Endothelial cell of umbilical vein (primary cell): Measurements from ENCODE around the gene PODXL2. TPM values are rescaled to one million over a fixed set of nuclear protein-coding genes. Genes with fewer than 3 reads are reported as not detected.

Source experiments
- BruUV-seq: library from RNA; stranded (reverse); fragments of 400-500 nt; replicated peaks from 2 replicates; lab custom pipeline; 2021; lab: Mats Ljungman, UMichigan
- CTCF ChIA-PET: fragments of 300-600, 350-600 bp; sonication (Branson Sonifier 250); formaldehyde crosslinking; loops from one replicate; lab custom pipeline; 2021; ENCODE audit warnings: antibody characterized with exemption, inconsistent platforms; lab: Charles Lee
- POLR2A ChIA-PET: fragments of 300-600, 350-600 bp; sonication (Branson Sonifier 250); formaldehyde crosslinking; loops from one replicate; lab custom pipeline; 2021; ENCODE audit warnings: antibody characterized with exemption, inconsistent platforms; lab: Charles Lee
- DNase-seq: peaks from one replicate; pipeline ENCODE4 v3.0.0-alpha.2; 2011; ENCODE audit warnings: low read depth, low spot score
- FAIRE-seq: peaks from 2 replicates; lab custom pipeline; 2011; peaks lifted over from hg19 to GRCh38; lab: Jason Lieb, UNC
- H2AFZ ChIP-seq: 2 replicates; pipeline ENCODE4 v1.6.0; 2012; ENCODE audit warnings: low read depth, low read length, control low read depth, inconsistent platforms
- H3K27ac ChIP-seq: 2 replicates; pipeline ENCODE4 v1.5.1; 2011; ENCODE audit warnings: low read depth, mild to moderate bottlenecking, control low read depth, low read length, moderate library complexity; ENCODE audit not compliant: insufficient read depth
- H3K27me3 ChIP-seq, 2 experiments: 2 replicates each; pipeline versions ENCODE4 v1.6.0 to v1.6.1; 2011; ENCODE audit warnings: low read length in 2 of 2, mixed read lengths in 1 of 2; ENCODE audit not compliant: control insufficient read depth in 2 of 2, insufficient read depth in 2 of 2
- H3K36me3 ChIP-seq, 2 experiments: 2 replicates in 1 of 2; 3 replicates in 1 of 2; pipeline ENCODE4 v1.5.1; 2011; ENCODE audit warnings: low read length in 2 of 2, mild to moderate bottlenecking in 1 of 2, moderate library complexity in 1 of 2; ENCODE audit not compliant: control insufficient read depth in 2 of 2, insufficient read depth in 2 of 2; ENCODE audit errors: extremely low read depth in 1 of 2
- H3K4me1 ChIP-seq: 3 replicates; pipeline ENCODE4 v1.5.1; 2011; ENCODE audit warnings: mild to moderate bottlenecking, low read length; ENCODE audit not compliant: control insufficient read depth, insufficient read depth; ENCODE audit errors: extremely low read depth
- H3K4me2 ChIP-seq: 2 replicates; pipeline ENCODE4 v1.6.1; 2011; ENCODE audit warnings: low read length, control low read depth, mixed read lengths; ENCODE audit not compliant: insufficient read depth
- H3K4me3 ChIP-seq, 3 experiments: fragments of 200-600 bp in 1 of 3; sonication (generic), shearing (Covaris generic) in 1 of 3; replicated peaks in 1 of 3; 2 replicates each; pipeline ENCODE4 v1.5.1; 2011 to 2016; ENCODE audit warnings: control low read depth in 3 of 3, low read length in 3 of 3, mild to moderate bottlenecking in 2 of 3, inconsistent platforms in 1 of 3, low read depth in 1 of 3, moderate library complexity in 1 of 3; ENCODE audit not compliant: insufficient read depth in 1 of 3
- H3K79me2 ChIP-seq: 2 replicates; pipeline ENCODE4 v1.6.0; 2012; ENCODE audit warnings: low read length, inconsistent platforms; ENCODE audit not compliant: control insufficient read depth, insufficient read depth
- H3K9ac ChIP-seq: replicated peaks from 2 replicates; pipeline ENCODE3; 2011; ENCODE audit warnings: low read length, control low read depth; ENCODE audit not compliant: insufficient read depth; ENCODE audit errors: extremely low read depth
- H3K9me1 ChIP-seq: replicated peaks from 3 replicates; pipeline ENCODE4 v1.6.0; 2011; ENCODE audit warnings: mild to moderate bottlenecking, low read length; ENCODE audit not compliant: control insufficient read depth, insufficient read depth; ENCODE audit errors: extremely low read depth
- H3K9me3 ChIP-seq: replicated peaks from 2 replicates; pipeline ENCODE4 v1.5.1; 2012; ENCODE audit warnings: low read length, inconsistent platforms; ENCODE audit not compliant: control insufficient read depth, insufficient read depth
- H4K20me1 ChIP-seq: replicated peaks from 2 replicates; pipeline ENCODE3; 2011; ENCODE audit warnings: mild to moderate bottlenecking, low read length; ENCODE audit not compliant: control insufficient read depth, insufficient read depth; ENCODE audit errors: extremely low read depth
- CTCF ChIP-seq, 2 donors: IDR thresholded peaks; 1 replicate in 1 of 2; 2 replicates in 1 of 2; pipeline ENCODE4 v1.5.1; 2011; ENCODE audit warnings: low read length in 2 of 2, mild to moderate bottlenecking in 2 of 2, moderate library complexity in 2 of 2, control low read depth in 1 of 2, inconsistent platforms in 1 of 2, low read depth in 1 of 2; ENCODE audit not compliant: insufficient read depth in 1 of 2; ENCODE audit errors: extremely low read depth in 1 of 2
- EZH2 ChIP-seq: IDR thresholded peaks from 2 replicates; pipeline ENCODE4 v1.6.1; 2012; ENCODE audit warnings: borderline replicate concordance, low read depth, mild to moderate bottlenecking, moderate library complexity, low read length, inconsistent platforms; ENCODE audit not compliant: severe bottlenecking
- FOS ChIP-seq: IDR thresholded peaks from 2 replicates; pipeline ENCODE4 v1.6.1; 2011; ENCODE audit warnings: mild to moderate bottlenecking, low read length, moderate library complexity, borderline replicate concordance; ENCODE audit not compliant: insufficient read depth
- GATA2 ChIP-seq: IDR thresholded peaks from 2 replicates; pipeline ENCODE4 v1.7.0; 2011; ENCODE audit warnings: low read depth, mild to moderate bottlenecking, moderate library complexity, mixed read lengths, low read length; ENCODE audit not compliant: insufficient read length, insufficient read depth
- JUN ChIP-seq: IDR thresholded peaks from 2 replicates; pipeline ENCODE4 v1.6.1; 2011; ENCODE audit warnings: borderline replicate concordance, low read depth; ENCODE audit not compliant: insufficient read length, insufficient read depth
- MAX ChIP-seq: IDR thresholded peaks from 2 replicates; pipeline ENCODE4 v1.6.1; 2011; ENCODE audit not compliant: insufficient read depth, insufficient read length
- MYC ChIP-seq: IDR thresholded peaks from one replicate; pipeline ENCODE4 v1.6.1; 2011; ENCODE audit warnings: mild to moderate bottlenecking, low read depth, low read length
- POLR2A ChIP-seq: IDR thresholded peaks from 2 replicates; pipeline ENCODE4 v1.6.1; 2012; ENCODE audit warnings: low read depth, mild to moderate bottlenecking, control low read depth, low read length
- POLR2AphosphoS5 ChIP-seq: IDR thresholded peaks from 2 replicates; pipeline ENCODE4 v1.6.1; 2012; ENCODE audit warnings: low read depth, mild to moderate bottlenecking, control low read depth, low read length, moderate library complexity; ENCODE audit not compliant: insufficient read depth
- dilution Hi-C: fragments of 300-500 bp; cut with MboI; formaldehyde crosslinking; loops from one replicate; pipeline ENCODE4 v1.15.0; 2019; ENCODE audit warnings: low sequenced_read_pairs; ENCODE audit not compliant: extremely low pct_ligation_motif_present
- intact Hi-C: fragments of 100-400 bp; cut with micrococcal nuclease; formaldehyde crosslinking; loops from one replicate; pipeline ENCODE4 v1.10.0; 2022
- polyA plus RNA-seq, 4 experiments: library from polyadenylated mRNA; depleted of rRNA in 3 of 4; stranded (reverse) in 3 of 4; unstranded in 1 of 4; fragments of >200 nt; gene quantifications; 2 replicates each; pipeline versions ENCODE4 v1.2.1 to v1.2.3, GENCODE V29; 2011 to 2012; ENCODE audit warnings: missing spikeins in 1 of 4
- total RNA-seq: library from RNA; stranded (reverse); gene quantifications from 2 replicates; pipeline ENCODE4 v1.2.3, GENCODE V29; 2021

PODXL2 gene
- total and polyA plus RNA-seq, 2 donors (not counting 3 experiments of a cell fraction or from before 2014, with no cell fraction given) = 5.5 to 6.5 TPM

GRCh38 chr3:127677541-127678314 is 48.7 kb downstream of the PODXL2 start:
- Histone ChIP-seq H3K36me3 (no peaks in the 10 kb centered on the region), H3K4me2 (no peak overlapping the region), H3K79me2 (no peaks in the 10 kb centered on the region), H3K4me3 (no peak overlapping the region), H3K4me1 (no peaks in the 10 kb centered on the region), H3K27me3 (no peaks in the 10 kb centered on the region), H3K27ac (no peak overlapping the region), H3K9me1 (no peaks in the 10 kb centered on the region), H3K9ac (no peak overlapping the region), H2AFZ (no peak overlapping the region), H3K9me3 (no peaks in the 10 kb centered on the region), H4K20me1 (no peaks in the 10 kb centered on the region)
- no peak for TF ChIP-seq EZH2
- TF ChIP-seq JUN = no peak
- no peak for TF ChIP-seq CTCF (IDR thresholded peaks at IDR 0.05; ENCODE audit: extremely low read depth in 1 of 2, insufficient read depth in 1 of 2, low read depth in 1 of 2, low read length in 2 of 2)
- no peak for TF ChIP-seq MYC
- no peak for TF ChIP-seq POLR2A
- no peak for TF ChIP-seq MAX
- TF ChIP-seq FOS = no peak
- TF ChIP-seq GATA2 = no peak
- TF ChIP-seq POLR2AphosphoS5 = no peak
- intact Hi-C loops (no loop called here), dilution Hi-C loops (no loop called here)
- ChIA-PET CTCF (no interaction called here), POLR2A (no interaction called here)
- no peak for DNase-seq
- BruUV-seq = no TSS peak
- FAIRE-seq = no peak
